MM.1S (cell line): Measurements from ENCODE around the gene TADA2B.

Experiments
- DNase-seq: peaks from one replicate; pipeline ENCODE4 v3.0.0-alpha.2; 2015
- H2AFZ ChIP-seq: fragments of 300-600 bp; sonication (generic); 2 replicates; pipeline ENCODE4 v1.6.0; 2016; ENCODE audit warnings: antibody characterized with exemption, low read length
- H3F3A ChIP-seq: fragments of 300-600 bp; sonication (generic); 2 replicates; pipeline ENCODE4 v1.6.1; 2016; ENCODE audit warnings: mild to moderate bottlenecking, antibody characterized with exemption, low read length, moderate library complexity, mixed read lengths; ENCODE audit not compliant: insufficient read depth
- H3K27ac ChIP-seq: fragments of 300-600 bp; sonication (generic); 2 replicates; pipeline ENCODE4 v1.5.1; 2016; ENCODE audit warnings: mild to moderate bottlenecking, low read length
- H3K27me3 ChIP-seq: fragments of 300-600 bp; sonication (generic); replicated peaks from 2 replicates; pipeline ENCODE4 v1.6.0; 2016; ENCODE audit warnings: low read length; ENCODE audit not compliant: insufficient read depth
- H3K36me3 ChIP-seq: fragments of 300-600 bp; sonication (generic); replicated peaks from 2 replicates; pipeline ENCODE4 v1.6.1; 2016; ENCODE audit warnings: mild to moderate bottlenecking, low read length, mixed read lengths; ENCODE audit not compliant: insufficient read depth
- H3K4me1 ChIP-seq: fragments of 300-600 bp; sonication (generic); 2 replicates; pipeline ENCODE4 v1.6.1; 2016; ENCODE audit warnings: low read length, mixed read lengths
- H3K4me2 ChIP-seq: fragments of 300-600 bp; sonication (generic); 2 replicates; pipeline ENCODE4 v1.6.0; 2016; ENCODE audit warnings: low read depth, low read length
- H3K4me3 ChIP-seq: fragments of 300-600 bp; sonication (generic); 2 replicates; pipeline ENCODE4 v1.5.1; 2016; ENCODE audit warnings: low read length, mixed read lengths
- H3K79me2 ChIP-seq: fragments of 300-600 bp; sonication (generic); 2 replicates; pipeline ENCODE4 v1.6.1; 2016; ENCODE audit warnings: mixed run types, low read length, mixed read lengths
- H3K9ac ChIP-seq: fragments of 300-600 bp; sonication (generic); 2 replicates; pipeline ENCODE4 v1.6.1; 2016; ENCODE audit warnings: low read length, mixed read lengths
- H3K9me2 ChIP-seq: fragments of 300-600 bp; sonication (generic); replicated peaks from 2 replicates; pipeline ENCODE4 v1.6.1; 2016; ENCODE audit warnings: mild to moderate bottlenecking, low read length, mixed read lengths; ENCODE audit not compliant: insufficient read depth
- H3K9me3 ChIP-seq: fragments of 300-600 bp; sonication (generic); replicated peaks from 2 replicates; pipeline ENCODE4 v1.6.1; 2016; ENCODE audit warnings: mild to moderate bottlenecking, low read length, mixed read lengths; ENCODE audit not compliant: insufficient read depth
- H4K20me1 ChIP-seq: fragments of 300-600 bp; sonication (generic); 2 replicates; pipeline ENCODE4 v1.6.1; 2016; ENCODE audit warnings: mild to moderate bottlenecking, low read length, moderate library complexity, mixed read lengths; ENCODE audit not compliant: insufficient read depth
- EZH2 ChIP-seq: fragments of 300-600 bp; sonication (generic); optimal IDR thresholded peaks from 2 replicates; pipeline ENCODE3; 2017; ENCODE audit warnings: low read depth, mild to moderate bottlenecking, antibody characterized with exemption, low read length, mixed read lengths
- EZH2phosphoT487 ChIP-seq: fragments of 300-600 bp; sonication (generic); IDR thresholded peaks from 2 replicates; pipeline ENCODE4 v1.6.1; 2018; ENCODE audit warnings: antibody characterized with exemption, low read length
- TF ChIP-seq, protein P1 (sequence below): fragments of 300-600 bp; sonication (generic); IDR thresholded peaks from 2 replicates; pipeline ENCODE4 v1.5.1; 2016; ENCODE audit warnings: antibody characterized with exemption, low read length, mixed read lengths

Gene TADA2B

GRCh38 chr4:7105276-7105675 is 62.1 kb downstream of the TADA2B start:
- DNase-seq, result no peak
- Histone ChIP-seq H3K4me3 (no peak overlapping the region), H3K4me1 (no peaks in the 10 kb centered on the region), H3K9me3 (no peaks in the 10 kb centered on the region), H4K20me1 (no peaks in the 10 kb centered on the region), H3K27me3 (peaks cover 80% of the 10 kb centered on the region), H3K9ac (no peak overlapping the region), H3K27ac (no peak overlapping the region), H3K36me3 (no peaks in the 10 kb centered on the region), H3K9me2 (no peaks in the 10 kb centered on the region), H2AFZ (no peak overlapping the region), H3K4me2 (no peak overlapping the region), H3F3A (no peaks in the 10 kb centered on the region), H3K79me2 (no peaks in the 10 kb centered on the region)
- TF ChIP-seq, protein P1, sequence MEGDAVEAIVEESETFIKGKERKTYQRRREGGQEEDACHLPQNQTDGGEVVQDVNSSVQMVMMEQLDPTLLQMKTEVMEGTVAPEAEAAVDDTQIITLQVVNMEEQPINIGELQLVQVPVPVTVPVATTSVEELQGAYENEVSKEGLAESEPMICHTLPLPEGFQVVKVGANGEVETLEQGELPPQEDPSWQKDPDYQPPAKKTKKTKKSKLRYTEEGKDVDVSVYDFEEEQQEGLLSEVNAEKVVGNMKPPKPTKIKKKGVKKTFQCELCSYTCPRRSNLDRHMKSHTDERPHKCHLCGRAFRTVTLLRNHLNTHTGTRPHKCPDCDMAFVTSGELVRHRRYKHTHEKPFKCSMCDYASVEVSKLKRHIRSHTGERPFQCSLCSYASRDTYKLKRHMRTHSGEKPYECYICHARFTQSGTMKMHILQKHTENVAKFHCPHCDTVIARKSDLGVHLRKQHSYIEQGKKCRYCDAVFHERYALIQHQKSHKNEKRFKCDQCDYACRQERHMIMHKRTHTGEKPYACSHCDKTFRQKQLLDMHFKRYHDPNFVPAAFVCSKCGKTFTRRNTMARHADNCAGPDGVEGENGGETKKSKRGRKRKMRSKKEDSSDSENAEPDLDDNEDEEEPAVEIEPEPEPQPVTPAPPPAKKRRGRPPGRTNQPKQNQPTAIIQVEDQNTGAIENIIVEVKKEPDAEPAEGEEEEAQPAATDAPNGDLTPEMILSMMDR, result no peak
- TF ChIP-seq EZH2phosphoT487 (no peak), EZH2 (no peak)

DNA sequence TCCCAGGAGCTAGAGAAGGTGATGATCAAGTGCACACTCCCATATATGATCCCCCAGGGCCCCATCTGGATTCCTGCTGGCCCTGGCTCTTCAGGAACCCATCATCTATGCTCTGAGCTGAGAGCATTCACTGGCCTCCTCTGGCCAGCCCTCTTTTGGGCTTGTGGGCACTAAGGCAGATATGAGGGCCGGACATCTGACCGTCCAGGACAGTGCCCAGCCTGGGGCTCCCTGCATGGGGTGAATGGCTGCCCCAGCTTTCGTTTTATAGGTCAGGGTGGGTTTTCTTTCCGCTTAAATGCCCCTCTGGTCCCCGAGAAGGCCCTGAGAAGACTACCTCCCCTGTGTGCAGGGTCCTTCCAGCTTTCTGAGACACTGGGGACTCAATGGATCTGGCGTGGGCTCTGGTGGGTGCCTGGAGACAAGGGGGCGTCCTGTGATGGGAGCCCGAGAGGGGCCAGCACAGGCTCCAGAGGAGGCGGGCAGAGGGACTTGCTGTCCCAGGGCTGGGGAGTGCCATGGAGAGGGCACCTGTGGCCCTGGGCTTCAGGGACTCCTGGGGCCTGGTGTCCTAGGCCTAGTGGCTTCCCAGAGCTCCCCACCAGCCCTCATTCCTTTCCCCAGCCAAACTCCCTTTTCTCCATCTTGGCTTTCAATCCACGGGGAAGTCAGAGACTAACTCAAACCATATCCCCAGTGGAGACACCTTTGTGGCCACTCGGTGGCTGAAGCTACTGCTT is 64.2 kb downstream of the TADA2B start:
- H2AFZ ChIP-seq, result no peak overlapping the region

More for the DNA sequence above, 64.2 kb downstream of the TADA2B start:
- DNase-seq, result no peak
- Histone ChIP-seq H4K20me1 (no peaks in the 10 kb centered on the region), H3K27me3 (peaks cover 88% of the 10 kb centered on the region), H3F3A (no peaks in the 10 kb centered on the region), H3K36me3 (no peaks in the 10 kb centered on the region), H3K4me1 (no peaks in the 10 kb centered on the region), H3K27ac (no peak overlapping the region), H3K4me3 (no peak overlapping the region), H3K9me3 (no peaks in the 10 kb centered on the region), H3K4me2 (no peak overlapping the region), H3K9me2 (no peaks in the 10 kb centered on the region), H3K79me2 (no peaks in the 10 kb centered on the region), H3K9ac (no peak overlapping the region)
- TF ChIP-seq, protein P1, result no peak
- TF ChIP-seq EZH2 (no peak), EZH2phosphoT487 (no peak)
